Measurements from ENCODE around the gene ABCF3.

The ABCF3 gene

DNA sequence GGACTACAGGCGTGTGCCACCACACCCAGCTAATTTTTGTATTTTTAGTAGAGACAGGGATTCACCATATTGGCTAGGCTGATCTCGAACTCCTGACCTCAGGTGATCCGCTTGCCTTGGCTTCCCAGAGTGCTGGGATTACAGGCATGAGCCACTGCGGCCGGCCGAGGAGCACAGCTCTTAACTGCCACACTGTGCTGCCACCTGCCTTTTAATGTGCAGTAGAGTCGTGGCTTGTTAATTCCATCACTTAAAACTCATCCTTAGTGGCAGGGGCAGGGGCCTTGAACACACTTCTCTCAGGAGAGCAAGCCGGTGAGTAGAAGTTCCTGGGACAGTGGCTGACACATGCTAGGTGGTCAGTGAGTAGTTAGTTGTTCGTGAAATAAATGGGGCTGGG, 12.5 kb downstream of the ABCF3 start:
- H3K4me1 ChIP-seq (ENCODE audit: control insufficient read depth, insufficient read depth, low read length) = no peaks in the 10 kb centered on the region
- H3K36me3 ChIP-seq (ENCODE audit: control insufficient read depth, insufficient read depth, low read length) = peaks cover 4% of the 10 kb centered on the region
- no peaks in the 10 kb centered on the region for H3K9me3 ChIP-seq (ENCODE audit: control insufficient read depth, low read length)
- no peaks in the 10 kb centered on the region for H3K27me3 ChIP-seq (ENCODE audit: control insufficient read depth, insufficient read depth, low read length)
- no peak overlapping the region for H3K9ac ChIP-seq (ENCODE audit: low read length)
- H3K4me3 ChIP-seq (ENCODE audit: low read length) = no peak overlapping the region

DNA sequence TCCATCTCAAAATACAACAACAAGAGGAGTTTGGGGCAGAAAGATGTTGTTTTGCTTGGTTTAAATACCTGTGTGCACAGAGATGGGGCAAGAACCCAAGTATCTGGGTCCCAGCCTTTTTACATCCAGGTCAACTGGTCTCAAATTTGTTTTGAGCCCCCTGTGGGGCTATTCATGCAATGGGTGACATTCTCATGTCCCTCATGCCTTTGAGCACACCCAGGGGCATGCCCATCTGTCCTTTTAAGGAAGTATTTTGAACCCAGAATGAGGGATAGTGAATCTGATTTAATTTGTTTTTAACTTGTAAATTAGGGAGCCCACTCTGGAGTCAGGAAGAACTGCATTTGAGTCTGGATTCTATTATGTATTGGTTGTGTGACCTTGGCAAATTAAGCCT, 14.8 kb downstream of the ABCF3 start:
- Histone ChIP-seq H3K9ac (ENCODE audit: low read length) (no peak overlapping the region), H3K4me3 (ENCODE audit: low read length) (no peak overlapping the region), H3K27me3 (ENCODE audit: control insufficient read depth, insufficient read depth, low read length) (peaks cover 1% of the 10 kb centered on the region), H3K36me3 (ENCODE audit: control insufficient read depth, insufficient read depth, low read length) (no peaks in the 10 kb centered on the region), H3K4me1 (ENCODE audit: control insufficient read depth, insufficient read depth, low read length) (no peaks in the 10 kb centered on the region), H3K9me3 (ENCODE audit: control insufficient read depth, low read length) (no peaks in the 10 kb centered on the region)

DNA sequence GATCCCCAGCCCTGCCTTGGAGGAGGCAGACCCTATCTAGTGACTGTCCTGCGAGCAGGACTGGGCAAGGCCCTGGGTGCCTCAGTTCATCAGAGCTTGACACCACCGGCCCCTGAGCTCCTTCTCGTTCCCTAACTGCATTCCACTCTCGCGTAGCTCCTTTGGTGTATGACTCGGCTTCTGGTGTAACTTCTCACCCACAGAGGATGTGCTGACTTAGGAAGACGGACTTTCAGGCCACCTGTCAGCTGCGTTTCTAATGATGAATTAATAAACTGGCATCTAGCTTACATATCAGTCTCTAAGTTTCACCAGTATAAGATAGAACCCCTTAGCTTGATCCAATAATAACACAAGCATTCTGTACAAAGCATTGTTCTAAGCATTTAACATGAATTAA, 17.5 kb downstream of the ABCF3 start:
- Histone ChIP-seq H3K4me3 (ENCODE audit: low read length) (no peak overlapping the region), H3K27me3 (ENCODE audit: control insufficient read depth, insufficient read depth, low read length) (peaks cover 7% of the 10 kb centered on the region), H3K9ac (ENCODE audit: low read length) (no peak overlapping the region), H3K4me1 (ENCODE audit: control insufficient read depth, insufficient read depth, low read length) (no peaks in the 10 kb centered on the region), H3K36me3 (ENCODE audit: control insufficient read depth, insufficient read depth, low read length) (no peaks in the 10 kb centered on the region), H3K9me3 (ENCODE audit: control insufficient read depth, low read length) (no peaks in the 10 kb centered on the region)

DNA sequence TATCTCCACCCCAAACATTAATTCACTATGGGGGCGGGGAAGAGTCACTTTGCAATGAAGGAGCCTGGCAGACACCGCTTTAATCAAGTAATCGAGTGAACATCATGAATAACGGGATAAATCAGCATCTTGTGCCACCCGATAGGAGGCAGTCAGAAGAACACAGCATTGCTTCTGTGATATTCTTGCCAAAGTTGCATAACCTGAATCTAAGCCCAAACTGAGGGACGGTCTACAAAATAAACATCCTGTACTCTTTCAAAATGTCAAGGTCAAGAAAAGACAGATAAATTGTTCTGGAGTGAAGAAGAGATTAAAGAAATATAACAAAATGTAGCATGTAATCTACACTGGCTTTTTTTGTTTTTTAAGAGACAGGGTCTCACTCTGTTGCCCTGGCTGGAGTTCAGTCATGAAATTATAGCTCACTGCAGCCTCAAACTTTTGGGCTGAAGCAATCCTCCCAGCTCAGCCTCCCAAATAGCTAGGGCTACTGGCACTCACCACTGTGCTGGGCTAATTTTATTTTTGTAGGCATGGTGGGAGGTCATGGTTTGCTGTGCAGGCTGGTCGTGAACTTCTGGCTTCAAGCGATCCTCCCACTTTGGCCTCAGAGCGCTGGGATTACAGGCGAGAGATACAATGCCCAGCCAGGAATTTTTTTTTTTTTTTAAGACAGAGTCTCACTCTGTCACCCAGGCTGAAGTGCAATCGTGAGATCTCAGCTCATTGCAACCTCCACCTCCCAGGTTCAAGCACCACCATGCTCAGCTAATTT, 23.3 kb downstream of the ABCF3 start:
- Histone ChIP-seq H3K4me3 (ENCODE audit: low read length) (no peak overlapping the region), H3K36me3 (ENCODE audit: control insufficient read depth, insufficient read depth, low read length) (no peaks in the 10 kb centered on the region), H3K27me3 (ENCODE audit: control insufficient read depth, insufficient read depth, low read length) (peaks cover 7% of the 10 kb centered on the region), H3K4me1 (ENCODE audit: control insufficient read depth, insufficient read depth, low read length) (no peaks in the 10 kb centered on the region), H3K9me3 (ENCODE audit: control insufficient read depth, low read length) (no peaks in the 10 kb centered on the region), H3K9ac (ENCODE audit: low read length) (no peak overlapping the region)

DNA sequence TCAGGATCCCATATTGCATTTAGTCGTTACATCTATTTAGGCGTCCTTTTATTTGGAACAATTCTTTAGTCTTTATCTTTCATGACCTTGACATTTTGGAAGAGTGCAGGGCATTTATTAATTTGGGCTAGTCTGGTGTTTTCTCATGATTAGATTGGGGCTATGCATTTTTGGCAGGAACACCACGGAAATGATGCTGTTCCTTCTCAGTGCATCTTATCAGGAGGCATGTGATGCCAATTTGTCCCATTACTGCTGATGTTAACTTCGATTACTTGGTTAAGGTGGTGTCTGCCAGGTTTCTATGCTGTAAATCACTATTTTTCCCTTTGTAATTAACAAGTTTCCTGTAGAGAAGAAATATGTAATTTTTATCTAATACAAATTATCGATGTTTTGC, 25.3 kb downstream of the ABCF3 start:
- H3K4me3 ChIP-seq (ENCODE audit: low read length) = no peak overlapping the region
- H3K36me3 ChIP-seq (ENCODE audit: control insufficient read depth, insufficient read depth, low read length) = no peaks in the 10 kb centered on the region
- H3K9me3 ChIP-seq (ENCODE audit: control insufficient read depth, low read length) = no peaks in the 10 kb centered on the region
- H3K9ac ChIP-seq (ENCODE audit: low read length) = no peak overlapping the region
- no peaks in the 10 kb centered on the region for H3K4me1 ChIP-seq (ENCODE audit: control insufficient read depth, insufficient read depth, low read length)
- H3K27me3 ChIP-seq (ENCODE audit: control insufficient read depth, insufficient read depth, low read length) = peaks cover under 1% of the 10 kb centered on the region

DNA sequence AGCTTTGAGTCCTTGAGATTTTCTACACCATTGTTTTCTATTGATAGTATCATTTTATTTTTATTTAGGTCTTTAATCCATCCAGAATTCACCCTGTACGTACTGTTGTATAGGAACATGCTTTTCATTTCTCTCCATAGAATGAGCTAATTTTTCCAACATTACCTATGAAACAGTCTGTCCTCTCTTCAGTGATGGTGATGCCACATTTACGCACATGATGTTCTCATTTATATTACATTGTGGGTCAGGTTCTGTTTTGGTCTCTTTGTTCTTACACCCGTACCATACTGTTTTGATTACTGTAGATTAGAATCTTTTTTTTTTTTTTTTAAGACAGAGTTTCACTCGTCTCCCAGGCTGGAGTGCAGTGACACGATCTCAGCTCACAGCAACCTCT, 25.7 kb downstream of the ABCF3 start:
- Histone ChIP-seq H3K9ac (ENCODE audit: low read length) (no peak overlapping the region), H3K4me3 (ENCODE audit: low read length) (no peak overlapping the region), H3K27me3 (ENCODE audit: control insufficient read depth, insufficient read depth, low read length) (no peaks in the 10 kb centered on the region), H3K36me3 (ENCODE audit: control insufficient read depth, insufficient read depth, low read length) (no peaks in the 10 kb centered on the region), H3K9me3 (ENCODE audit: control insufficient read depth, low read length) (no peaks in the 10 kb centered on the region), H3K4me1 (ENCODE audit: control insufficient read depth, insufficient read depth, low read length) (no peaks in the 10 kb centered on the region)

DNA sequence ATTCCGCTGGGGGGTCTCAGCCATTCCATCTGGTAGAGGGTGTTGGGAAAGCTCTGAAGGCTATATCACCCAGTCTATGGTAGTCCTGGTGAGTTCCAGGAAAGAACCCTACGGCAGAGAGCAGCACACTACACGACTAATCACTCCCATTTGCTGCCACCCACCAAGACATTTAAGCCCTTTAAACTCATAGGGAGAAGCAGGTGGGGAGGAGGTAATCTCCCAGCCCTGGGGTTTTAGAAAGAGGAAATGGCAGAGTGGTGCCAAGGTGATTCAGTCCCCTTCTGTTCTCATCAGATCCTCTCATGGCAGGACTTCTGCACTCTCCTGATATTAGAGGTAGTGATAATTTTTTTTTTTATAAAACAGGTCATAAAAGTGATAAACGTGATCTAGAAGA, 32.8 kb downstream of the ABCF3 start:
- H3K4me1 ChIP-seq (ENCODE audit: control insufficient read depth, insufficient read depth, low read length) = no peaks in the 10 kb centered on the region
- H3K27me3 ChIP-seq (ENCODE audit: control insufficient read depth, insufficient read depth, low read length) = no peaks in the 10 kb centered on the region
- H3K4me3 ChIP-seq (ENCODE audit: low read length) = no peak overlapping the region
- H3K36me3 ChIP-seq (ENCODE audit: control insufficient read depth, insufficient read depth, low read length) = no peaks in the 10 kb centered on the region
- no peak overlapping the region for H3K9ac ChIP-seq (ENCODE audit: low read length)
- no peaks in the 10 kb centered on the region for H3K9me3 ChIP-seq (ENCODE audit: control insufficient read depth, low read length)

DNA sequence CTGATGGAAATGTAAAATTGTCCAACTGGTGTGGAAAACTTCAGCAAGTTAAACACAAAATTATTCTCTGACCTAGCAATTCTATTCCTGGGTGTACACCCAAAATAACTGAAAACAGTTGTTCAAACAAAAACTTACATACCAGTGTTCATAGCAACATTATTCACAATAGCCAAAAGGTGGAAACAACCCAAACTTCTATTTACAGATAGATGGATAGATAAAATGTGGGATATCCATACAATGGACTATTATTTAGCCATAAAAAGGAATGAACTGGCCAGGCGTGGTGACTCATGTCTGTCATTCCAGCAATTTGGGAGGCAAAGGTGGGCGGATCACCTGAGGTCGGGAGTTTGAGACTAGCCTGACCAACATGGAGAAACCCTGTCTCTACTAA, 36.5 kb downstream of the ABCF3 start:
- Histone ChIP-seq H3K4me3 (ENCODE audit: low read length) (no peak overlapping the region), H3K9ac (ENCODE audit: low read length) (no peak overlapping the region), H3K36me3 (ENCODE audit: control insufficient read depth, insufficient read depth, low read length) (no peaks in the 10 kb centered on the region), H3K4me1 (ENCODE audit: control insufficient read depth, insufficient read depth, low read length) (no peaks in the 10 kb centered on the region), H3K9me3 (ENCODE audit: control insufficient read depth, low read length) (no peaks in the 10 kb centered on the region), H3K27me3 (ENCODE audit: control insufficient read depth, insufficient read depth, low read length) (peaks cover 8% of the 10 kb centered on the region)

DNA sequence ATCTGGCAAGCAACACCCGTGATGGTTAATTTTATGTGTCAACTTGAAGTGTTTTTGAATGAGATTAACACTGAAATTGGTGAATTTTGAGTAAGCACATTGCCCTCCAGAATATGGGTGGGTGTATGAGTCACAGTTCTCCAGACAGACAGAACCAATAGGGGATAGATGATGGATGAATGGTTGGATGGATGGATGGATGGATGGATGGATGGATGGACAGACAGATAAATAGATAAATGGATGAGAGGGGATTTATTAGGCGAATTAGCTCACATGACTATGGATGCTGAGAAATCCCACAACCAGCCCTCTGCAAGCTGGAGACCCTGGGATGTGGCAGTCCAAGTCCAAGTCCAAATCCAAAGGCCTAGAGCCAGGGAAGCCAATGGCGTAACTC, 37.9 kb downstream of the ABCF3 start:
- no peaks in the 10 kb centered on the region for H3K4me1 ChIP-seq (ENCODE audit: control insufficient read depth, insufficient read depth, low read length)
- no peaks in the 10 kb centered on the region for H3K36me3 ChIP-seq (ENCODE audit: control insufficient read depth, insufficient read depth, low read length)
- H3K9me3 ChIP-seq (ENCODE audit: control insufficient read depth, low read length) = no peaks in the 10 kb centered on the region
- no peak overlapping the region for H3K9ac ChIP-seq (ENCODE audit: low read length)
- H3K4me3 ChIP-seq (ENCODE audit: low read length) = no peak overlapping the region
- peaks cover 22% of the 10 kb centered on the region for H3K27me3 ChIP-seq (ENCODE audit: control insufficient read depth, insufficient read depth, low read length)

DNA sequence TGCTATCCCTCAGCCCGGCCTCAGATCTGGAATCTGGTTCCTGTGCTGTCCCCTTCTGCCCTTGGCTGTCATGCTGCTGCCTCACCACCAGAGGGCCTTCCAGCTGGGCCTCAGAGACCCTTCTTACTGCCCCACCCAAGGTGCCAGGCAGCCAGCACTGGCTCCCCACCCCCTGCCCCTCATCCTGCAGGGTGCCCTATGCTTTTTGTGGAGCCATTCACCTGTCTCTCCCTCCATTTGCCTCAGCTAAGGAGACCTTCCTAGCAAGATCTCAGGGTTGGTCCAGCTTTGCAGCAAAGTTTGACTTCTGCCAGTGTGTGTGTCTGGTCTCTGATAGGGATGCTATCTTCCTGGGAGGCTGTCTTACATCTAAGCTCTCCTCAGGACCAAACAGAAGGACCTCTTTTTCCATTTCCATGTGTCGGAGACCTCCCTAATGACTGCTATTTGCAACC, 41.5 kb downstream of the ABCF3 start:
- H3K36me3 ChIP-seq (ENCODE audit: control insufficient read depth, insufficient read depth, low read length) = no peaks in the 10 kb centered on the region
- H3K27me3 ChIP-seq (ENCODE audit: control insufficient read depth, insufficient read depth, low read length) = peaks cover 57% of the 10 kb centered on the region
- peaks cover 9% of the 10 kb centered on the region for H3K4me1 ChIP-seq (ENCODE audit: control insufficient read depth, insufficient read depth, low read length)

DNA sequence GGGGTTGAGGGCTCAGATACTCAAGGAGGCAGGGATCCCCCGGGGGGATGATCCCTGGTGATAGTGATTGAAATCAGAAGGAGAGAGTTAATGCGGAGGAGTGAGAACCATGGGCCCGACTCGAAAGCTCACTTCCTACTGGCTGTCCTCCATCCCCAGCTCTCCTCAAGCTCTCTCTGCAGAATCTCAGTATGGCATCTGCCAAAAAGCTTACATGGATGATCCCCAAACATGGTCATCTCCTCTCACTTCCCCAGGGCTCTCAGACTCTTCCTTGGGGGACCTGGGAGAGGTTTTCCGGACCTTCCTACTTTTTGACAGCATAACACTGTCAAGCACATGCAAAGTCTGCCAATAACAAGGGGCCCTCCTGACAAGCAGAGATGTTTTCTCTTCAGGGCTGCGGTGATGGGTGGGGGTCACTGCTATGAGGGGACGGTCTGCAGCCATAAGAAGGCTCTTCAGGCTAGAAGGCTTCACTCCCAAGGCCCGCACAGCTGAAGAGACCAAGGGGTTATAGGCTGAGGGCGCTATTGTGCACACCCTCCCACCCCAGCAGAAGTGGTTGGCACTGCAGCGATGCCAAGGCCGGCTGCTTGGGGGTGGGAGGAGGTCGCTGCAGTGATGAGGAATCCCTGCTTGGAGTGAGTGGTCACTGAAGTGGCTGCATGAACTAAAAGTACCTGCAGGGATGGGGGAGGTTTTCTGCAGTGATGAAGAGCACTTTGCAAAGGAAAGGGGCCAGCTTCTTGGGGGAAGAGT, 42.6 kb downstream of the ABCF3 start:
- Histone ChIP-seq H3K9ac (ENCODE audit: low read length) (no peak overlapping the region), H3K36me3 (ENCODE audit: control insufficient read depth, insufficient read depth, low read length) (no peaks in the 10 kb centered on the region), H3K4me3 (ENCODE audit: low read length) (no peak overlapping the region), H3K27me3 (ENCODE audit: control insufficient read depth, insufficient read depth, low read length) (peaks cover 66% of the 10 kb centered on the region), H3K4me1 (ENCODE audit: control insufficient read depth, insufficient read depth, low read length) (peaks cover 9% of the 10 kb centered on the region), H3K9me3 (ENCODE audit: control insufficient read depth, low read length) (no peaks in the 10 kb centered on the region)

More for the DNA sequence above, 41.5 kb downstream of the ABCF3 start:
- H3K9me3 ChIP-seq (ENCODE audit: control insufficient read depth, low read length) = no peaks in the 10 kb centered on the region
- H3K9ac ChIP-seq (ENCODE audit: low read length) = no peak overlapping the region
- no peak overlapping the region for H3K4me3 ChIP-seq (ENCODE audit: low read length)

DNA sequence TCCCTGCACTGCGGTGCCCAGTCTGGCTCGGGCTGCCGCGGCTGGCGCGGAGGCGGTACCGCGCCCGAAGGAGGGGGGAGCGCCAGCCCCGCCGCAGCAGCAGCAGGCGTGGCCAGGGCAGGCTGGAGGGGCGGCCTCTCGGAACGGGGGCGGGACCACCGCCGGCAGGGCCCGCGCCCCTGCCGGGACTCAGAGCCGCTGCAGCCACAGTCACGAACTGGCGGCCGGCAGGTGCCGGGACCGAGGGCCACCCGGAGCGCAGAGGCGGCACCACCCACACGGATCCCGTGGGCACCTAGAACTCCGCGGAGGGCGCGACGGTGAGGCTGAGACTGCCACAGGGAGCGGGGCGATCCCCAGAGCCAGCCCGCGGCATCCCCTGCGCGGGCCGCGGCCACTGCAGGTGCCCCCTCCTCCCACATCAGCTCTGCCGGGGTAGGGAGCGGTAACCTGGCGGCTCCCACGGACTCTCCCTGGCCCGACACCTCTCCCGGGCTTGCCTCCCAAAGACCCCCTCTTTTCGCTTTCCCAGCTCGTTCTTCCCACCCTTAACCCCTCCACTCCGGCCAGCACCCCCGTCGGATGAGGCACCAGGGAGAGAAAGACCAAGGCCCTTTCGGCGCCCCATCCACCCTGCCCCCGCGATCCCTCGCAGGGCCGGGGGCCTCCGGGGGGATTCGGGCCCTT, 43.5 kb downstream of the ABCF3 start, which contains the start of gene VWA5B2:
VWA5B2 (plus strand) TSS at position 192 of the 687 bp plus-strand sequence. CDS start 944 bp downstream, outside the sequence.
- no peaks in the 10 kb centered on the region for H3K9me3 ChIP-seq (ENCODE audit: control insufficient read depth, low read length)
- H3K27me3 ChIP-seq (ENCODE audit: control insufficient read depth, insufficient read depth, low read length) = peaks cover 66% of the 10 kb centered on the region
- H3K4me3 ChIP-seq (ENCODE audit: low read length) = peak within 1 kb of the TSS; percentile 8
- peak within 1 kb of the TSS; percentile 22 for H3K9ac ChIP-seq (ENCODE audit: low read length)
- peaks cover 9% of the 10 kb centered on the region for H3K4me1 ChIP-seq (ENCODE audit: control insufficient read depth, insufficient read depth, low read length)
- no peaks in the 10 kb centered on the region for H3K36me3 ChIP-seq (ENCODE audit: control insufficient read depth, insufficient read depth, low read length)

All from mucosa of stomach (tissue), 1 donor.